Activated naive CD8-positive, alpha-beta T cell treated with anti-CD3 and anti-CD28 coated beads, Interleukin-2, amount 50 U/mL, for 24 hours (primary cell): ENCODE measurements around the gene GP5.

Experiments used
- ATAC-seq: fragments of 150-1000 bp; cut with Tn5 transposase; one replicate; pipeline ENCODE4 v1.10.0; 2021
- DNase-seq: peaks from one replicate; pipeline ENCODE4 v3.0.0; 2021
- H3K27ac Mint-ChIP-seq: one replicate; pipeline ENCODE4 v1.8.0; 2021; ENCODE audit warnings: mild to moderate bottlenecking, mixed read lengths
- H3K27me3 Mint-ChIP-seq: one replicate; pipeline ENCODE4 v1.8.0; 2021; ENCODE audit warnings: mixed read lengths
- H3K36me3 Mint-ChIP-seq: one replicate; pipeline ENCODE4 v1.8.0; 2021; ENCODE audit warnings: low read depth, mixed read lengths
- H3K4me1 Mint-ChIP-seq: one replicate; pipeline ENCODE4 v1.8.0; 2021; ENCODE audit warnings: mixed read lengths
- H3K4me3 Mint-ChIP-seq: one replicate; pipeline ENCODE4 v1.8.0; 2021; ENCODE audit warnings: mild to moderate bottlenecking, moderate library complexity, mixed read lengths
- H3K9me3 Mint-ChIP-seq: one replicate; pipeline ENCODE4 v1.8.0; 2021; ENCODE audit warnings: mixed read lengths

Gene GP5

DNA sequence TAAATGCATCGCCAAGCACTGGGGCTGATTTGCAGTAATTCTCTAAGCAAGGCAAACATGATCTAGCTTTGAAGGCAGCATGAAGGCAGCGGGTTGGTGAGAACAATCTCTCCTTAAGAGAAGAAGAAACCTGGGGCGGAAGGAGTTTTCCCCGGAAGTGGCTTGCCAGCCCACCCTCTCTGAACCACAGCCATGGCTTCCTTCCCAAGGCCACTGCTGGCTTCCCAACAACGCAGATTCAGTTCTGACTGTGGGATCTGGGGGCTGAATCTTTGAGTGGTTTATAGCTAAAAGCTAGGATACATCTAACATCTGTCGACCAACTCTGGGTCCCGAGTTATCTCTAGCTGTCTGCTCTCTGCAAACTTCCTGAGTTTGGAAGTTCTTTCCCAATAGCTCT, 43.7 kb downstream of the GP5 start:
- ATAC-seq (no peak), DNase-seq (no peak)
- no peak overlapping the region for H3K4me3 Mint-ChIP-seq
- H3K36me3 Mint-ChIP-seq: no peaks in the 10 kb centered on the region
- no peaks in the 10 kb centered on the region for H3K27me3 Mint-ChIP-seq
- no peaks in the 10 kb centered on the region for H3K9me3 Mint-ChIP-seq
- H3K4me1 Mint-ChIP-seq: peaks cover 1% of the 10 kb centered on the region
- H3K27ac Mint-ChIP-seq: no peak overlapping the region

DNA sequence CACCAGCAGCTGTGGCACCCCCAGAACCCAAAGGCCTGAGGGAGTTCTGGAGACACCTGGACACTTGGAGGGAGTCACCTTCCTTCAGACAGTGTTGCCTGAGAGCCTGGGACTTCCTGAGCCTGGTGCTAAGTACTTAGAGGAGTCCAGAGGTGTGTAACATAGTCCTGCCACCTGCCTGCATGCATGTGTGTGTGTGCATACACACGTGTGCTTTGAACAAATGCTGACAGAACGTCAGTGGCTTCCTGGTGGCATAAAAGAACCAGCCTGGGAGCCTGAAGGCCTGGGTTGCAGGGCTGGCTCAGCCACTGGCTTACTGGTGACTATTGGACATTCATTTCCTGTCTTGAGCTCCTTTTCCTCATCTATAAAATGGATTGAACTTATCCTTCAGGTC, 44.8 kb downstream of the GP5 start:
- no peak overlapping the region for H3K4me3 Mint-ChIP-seq
- peaks cover 2% of the 10 kb centered on the region for H3K27me3 Mint-ChIP-seq
- H3K27ac Mint-ChIP-seq: no peak overlapping the region
- H3K36me3 Mint-ChIP-seq: no peaks in the 10 kb centered on the region
- H3K4me1 Mint-ChIP-seq: peaks cover 1% of the 10 kb centered on the region
- DNase-seq: no peak
- ATAC-seq: no peak
- no peaks in the 10 kb centered on the region for H3K9me3 Mint-ChIP-seq

DNA sequence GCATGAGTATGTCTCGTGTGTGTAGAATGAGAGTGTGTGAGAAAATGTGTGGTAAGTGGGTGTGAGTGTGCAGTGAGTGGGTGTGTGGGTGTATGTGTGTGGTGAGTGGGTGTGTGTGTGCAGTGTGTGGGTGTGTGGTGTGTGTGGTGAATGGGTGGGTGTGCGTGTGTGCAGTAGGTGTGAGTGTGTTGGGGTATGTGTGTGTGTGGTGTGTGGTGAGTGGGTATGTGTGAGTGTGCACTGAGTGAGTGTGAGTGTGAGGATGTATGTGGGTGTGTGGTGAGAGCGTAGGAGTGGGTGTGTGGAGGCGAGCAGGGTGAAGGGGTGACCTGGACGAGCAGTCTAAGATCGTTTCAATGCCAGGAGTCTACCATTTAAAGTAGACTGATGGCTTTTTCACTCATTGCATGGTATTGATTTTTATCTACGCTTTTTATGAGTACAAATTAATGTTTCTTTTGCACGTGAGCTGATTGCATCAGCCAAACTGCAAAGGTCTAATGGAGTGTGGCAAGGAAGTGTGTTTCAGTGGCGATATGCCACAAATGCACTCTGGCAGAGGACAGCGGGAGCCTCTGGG, 46.3 kb downstream of the GP5 start:
- Mint-ChIP-seq H3K4me3 (no peak overlapping the region), H3K36me3 (no peaks in the 10 kb centered on the region), H3K9me3 (no peaks in the 10 kb centered on the region), H3K4me1 (peaks cover 1% of the 10 kb centered on the region), H3K27me3 (peaks cover 2% of the 10 kb centered on the region), H3K27ac (no peak overlapping the region)
- DNase-seq: no peak
- ATAC-seq: no peak

DNA sequence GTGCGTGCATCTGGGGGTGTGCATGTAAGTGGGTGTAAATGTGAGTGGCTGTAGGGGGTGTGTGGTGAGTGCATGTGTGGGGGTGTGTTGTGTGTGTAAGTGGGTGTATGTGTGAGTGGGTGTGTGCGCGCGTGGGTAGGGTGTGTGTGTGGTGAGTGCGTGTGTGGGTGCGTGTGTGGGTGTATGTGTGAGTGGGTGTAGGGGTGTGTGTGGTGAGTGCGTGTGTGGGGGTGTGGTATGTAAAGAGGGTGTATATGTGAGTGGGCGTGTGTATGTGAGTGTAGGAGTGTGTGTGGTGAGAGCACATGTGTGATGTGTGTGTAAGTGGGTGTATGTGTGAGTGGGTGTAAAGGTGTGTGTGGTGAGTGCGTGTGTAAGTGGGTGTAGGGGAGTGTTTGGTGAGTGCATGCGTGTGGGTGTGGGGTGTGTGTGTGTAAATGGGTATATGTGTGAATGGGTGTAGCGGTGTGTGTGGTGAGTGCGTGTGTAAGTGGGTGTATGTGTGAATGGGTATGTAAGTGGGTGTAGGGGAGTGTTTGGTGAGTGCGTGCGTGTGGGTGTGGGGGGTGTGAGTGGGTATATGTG, 47.0 kb downstream of the GP5 start:
- Mint-ChIP-seq H3K27me3 (peaks cover 2% of the 10 kb centered on the region), H3K9me3 (no peaks in the 10 kb centered on the region), H3K27ac (no peak overlapping the region), H3K4me1 (peaks cover 1% of the 10 kb centered on the region), H3K36me3 (no peaks in the 10 kb centered on the region), H3K4me3 (no peak overlapping the region)
- no peak for DNase-seq
- ATAC-seq: peak; percentile 13

DNA sequence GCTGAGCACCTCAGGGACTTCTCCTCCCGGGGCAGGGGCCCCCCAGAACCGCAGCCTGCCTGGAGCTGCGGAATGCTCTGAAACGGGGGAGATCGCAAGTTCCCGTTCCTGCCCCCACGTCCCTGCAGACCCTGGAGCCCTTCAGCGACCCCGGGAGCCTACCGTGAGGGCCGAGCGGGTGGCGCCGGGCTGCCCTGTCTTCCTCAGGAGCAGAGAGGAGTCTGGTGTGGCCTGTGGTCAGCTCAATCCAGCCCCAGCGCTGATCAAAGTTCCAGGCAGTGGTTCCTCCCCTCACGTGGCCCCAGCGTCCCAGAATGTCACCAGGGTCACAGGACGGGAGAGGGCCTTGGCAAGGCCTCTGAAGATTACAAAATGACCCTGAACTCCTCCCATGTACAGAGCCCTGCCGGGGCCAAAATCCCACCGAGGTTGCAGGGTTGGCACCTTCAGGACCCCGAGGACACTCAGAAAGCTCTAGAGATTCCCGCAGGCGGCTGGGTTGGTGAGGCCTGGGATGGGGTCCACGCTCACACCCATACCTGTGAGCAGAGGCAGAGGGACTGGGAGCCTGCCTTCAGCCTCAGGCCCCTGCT, 47.9 kb downstream of the GP5 start, which contains the start of gene CPN2:
TSS of gene CPN2 (minus strand) at position 249 of the 593 bp plus-strand sequence. CDS start 8,626 bp downstream, outside the sequence.
- ATAC-seq: peak; percentile 5
- no peaks in the 10 kb centered on the region for H3K36me3 Mint-ChIP-seq
- H3K27me3 Mint-ChIP-seq: peaks cover 2% of the 10 kb centered on the region
- H3K4me3 Mint-ChIP-seq: no peak within 1 kb of the TSS
- peaks cover 1% of the 10 kb centered on the region for H3K4me1 Mint-ChIP-seq
- H3K27ac Mint-ChIP-seq: no peak within 1 kb of the TSS
- H3K9me3 Mint-ChIP-seq: no peaks in the 10 kb centered on the region
- DNase-seq: no peak

DNA sequence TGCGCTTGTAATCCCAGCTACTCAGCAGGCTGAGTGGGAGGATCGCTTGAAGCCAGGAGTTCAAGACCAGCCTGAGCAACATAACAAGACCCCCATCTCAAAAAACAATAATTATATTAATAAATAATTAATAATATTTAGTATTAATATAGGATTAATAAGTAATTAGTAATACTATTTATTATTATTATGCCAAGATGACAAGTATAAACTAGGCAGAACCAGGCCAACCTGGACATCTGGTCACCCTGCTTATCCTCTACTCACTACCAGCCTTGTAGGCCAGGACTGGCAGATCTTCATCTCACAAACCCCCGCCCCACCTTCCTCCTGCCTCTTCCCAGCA, 48.4 kb downstream of the GP5 start:
- H3K27ac Mint-ChIP-seq: no peak overlapping the region
- peaks cover 2% of the 10 kb centered on the region for H3K27me3 Mint-ChIP-seq
- DNase-seq (no peak), ATAC-seq (no peak)
- no peak overlapping the region for H3K4me3 Mint-ChIP-seq
- no peaks in the 10 kb centered on the region for H3K36me3 Mint-ChIP-seq
- peaks cover 1% of the 10 kb centered on the region for H3K4me1 Mint-ChIP-seq
- no peaks in the 10 kb centered on the region for H3K9me3 Mint-ChIP-seq

DNA sequence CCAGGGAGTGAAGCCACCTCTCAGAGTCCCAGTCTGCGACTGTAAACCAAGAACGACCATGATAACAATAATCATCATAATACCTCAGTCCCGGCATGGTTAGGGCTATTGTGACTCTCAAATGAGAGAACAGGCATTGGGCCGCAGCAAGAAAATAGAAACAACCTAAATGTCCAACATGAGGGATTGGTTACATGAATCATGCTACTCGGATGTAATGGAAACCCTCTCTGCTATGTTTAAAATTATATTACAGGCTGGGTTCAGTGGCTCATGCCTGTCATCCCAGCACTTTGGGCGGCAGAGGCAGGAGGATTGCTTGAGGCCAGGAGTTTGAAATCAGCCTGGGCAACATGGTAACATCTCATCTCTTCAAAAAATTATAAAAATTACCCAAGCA, 50.7 kb downstream of the GP5 start:
- no peaks in the 10 kb centered on the region for H3K36me3 Mint-ChIP-seq
- H3K4me3 Mint-ChIP-seq: no peak overlapping the region
- peaks cover 1% of the 10 kb centered on the region for H3K4me1 Mint-ChIP-seq
- H3K9me3 Mint-ChIP-seq: no peaks in the 10 kb centered on the region
- no peak overlapping the region for H3K27ac Mint-ChIP-seq
- ATAC-seq (no peak), DNase-seq (no peak)
- peaks cover 4% of the 10 kb centered on the region for H3K27me3 Mint-ChIP-seq

DNA sequence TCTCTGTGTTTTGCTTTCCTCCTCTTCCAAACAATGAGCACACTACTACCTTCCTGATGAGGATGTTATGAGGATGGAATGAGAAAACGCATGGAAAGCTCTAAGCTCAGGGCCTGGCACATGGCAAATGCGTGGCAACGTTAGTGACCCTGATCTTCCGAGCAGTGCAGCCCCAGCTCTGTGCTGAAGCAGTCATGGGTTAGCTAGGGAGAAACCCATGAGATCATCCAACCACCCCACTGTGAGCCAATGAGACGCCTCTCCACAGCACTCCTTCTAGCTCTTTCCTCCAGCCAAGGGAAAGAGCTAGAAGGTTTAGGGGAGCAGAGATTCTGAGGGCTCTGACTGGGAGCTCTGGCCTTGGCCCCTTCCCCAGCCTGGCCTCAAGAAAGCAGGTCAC, 52.4 kb downstream of the GP5 start:
- H3K27me3 Mint-ChIP-seq: peaks cover 11% of the 10 kb centered on the region
- no peak overlapping the region for H3K27ac Mint-ChIP-seq
- peak; percentile 37 for ATAC-seq

DNA sequence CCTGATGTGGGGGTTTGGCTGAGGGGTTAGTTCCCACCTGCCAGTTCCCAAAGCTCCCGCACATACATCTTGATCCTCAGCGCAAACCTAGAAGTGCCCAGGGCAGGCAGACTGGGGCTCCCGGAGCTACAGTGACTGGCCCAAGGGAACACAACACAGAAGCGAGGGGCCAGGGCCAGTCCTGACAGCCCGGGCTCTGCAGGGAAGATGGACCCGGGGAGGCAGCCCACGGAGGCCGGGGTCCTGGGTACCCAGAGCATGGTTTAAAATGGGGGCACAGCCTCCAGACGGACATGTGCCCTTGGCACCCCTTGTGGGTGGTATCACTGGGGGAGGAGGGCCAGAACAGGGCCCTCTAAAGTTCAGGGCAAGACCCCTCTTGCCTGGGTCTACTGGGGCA, 53.0 kb downstream of the GP5 start:
- Mint-ChIP-seq H3K9me3 (no peaks in the 10 kb centered on the region), H3K4me1 (peaks cover 1% of the 10 kb centered on the region), H3K27ac (no peak overlapping the region), H3K36me3 (no peaks in the 10 kb centered on the region), H3K4me3 (no peak overlapping the region), H3K27me3 (peaks cover 12% of the 10 kb centered on the region)
- DNase-seq: no peak
- ATAC-seq: no peak

More for the DNA sequence above, 52.4 kb downstream of the GP5 start:
- Mint-ChIP-seq H3K36me3 (no peaks in the 10 kb centered on the region), H3K4me3 (no peak overlapping the region), H3K9me3 (no peaks in the 10 kb centered on the region), H3K4me1 (peaks cover 1% of the 10 kb centered on the region)
- no peak for DNase-seq
